Omental fat pad (tissue), 4 donors: ENCODE results near the gene LCE6A. TPM values are rescaled to one million over a fixed set of nuclear protein-coding genes. Genes with fewer than 3 reads are reported as not detected.

ENCODE experiments used
- ATAC-seq: fragments of 150-250 bp; one replicate; pipeline ENCODE4 v1.9.1; 2016; ENCODE audit warnings: mild to moderate bottlenecking, moderate library complexity; ENCODE audit not compliant: low FRiP score
- DNase-seq: peaks from one replicate; pipeline ENCODE4 v3.0.0-alpha.2; 2019; ENCODE audit warnings: low spot score
- CTCF ChIP-seq, 3 donors: fragments of 450-650 bp; IDR thresholded peaks; one replicate each; pipeline ENCODE4 v1.5.1; 2016 to 2017; ENCODE audit warnings: antibody characterized with exemption in 3 of 3, mild to moderate bottlenecking in 3 of 3, moderate library complexity in 2 of 3
- total RNA-seq, 4 donors: library from RNA; depleted of rRNA; stranded (reverse); fragments of >200 nt; gene quantifications; one replicate each; pipeline ENCODE4 v1.1.0, GENCODE V29; 2016

Gene LCE6A
- total RNA-seq, 4 donors from 2014 or later: not detected

- TF ChIP-seq CTCF (IDR thresholded peaks at IDR 0.05): no peak
- DNase-seq (no peak), ATAC-seq (no peak)
These were observed 28.4 kb downstream of the LCE6A start for GRCh38 chr1:152870831-152871730.

GRCh38 chr1:152871731-152872126, 29.1 kb downstream of the LCE6A start:
- no peak for TF ChIP-seq CTCF (IDR thresholded peaks at IDR 0.05)
- ATAC-seq: no peak

GRCh38 chr1:152873495-152873894, 30.8 kb downstream of the LCE6A start:
- ATAC-seq (no peak), DNase-seq (no peak)
- no peak for TF ChIP-seq CTCF (IDR thresholded peaks at IDR 0.05)

More at GRCh38 chr1:152871731-152872126, 29.1 kb downstream of the LCE6A start:
- DNase-seq: no peak

GRCh38 chr1:152876827-152877226, 34.2 kb downstream of the LCE6A start:
- ATAC-seq: no peak
- TF ChIP-seq CTCF (IDR thresholded peaks at IDR 0.05): no peak
- DNase-seq: no peak

- no peak for ATAC-seq
- no peak for TF ChIP-seq CTCF (IDR thresholded peaks at IDR 0.05)
- DNase-seq: no peak
These were observed 35.4 kb downstream of the LCE6A start, which contains the start of gene SMCP for GRCh38 chr1:152878042-152878441. Gene SMCP, plus strand, starts transcription at chr1:152878322. Its CDS starts 6,101 bp downstream, at chr1:152884423.

- DNase-seq: no peak
- TF ChIP-seq CTCF (IDR thresholded peaks at IDR 0.05): no peak
- no peak for ATAC-seq
These were observed 37.0 kb downstream of the LCE6A start for GRCh38 chr1:152879559-152880198.
